ENCODE measurements around the gene RHPN2.

DNA sequence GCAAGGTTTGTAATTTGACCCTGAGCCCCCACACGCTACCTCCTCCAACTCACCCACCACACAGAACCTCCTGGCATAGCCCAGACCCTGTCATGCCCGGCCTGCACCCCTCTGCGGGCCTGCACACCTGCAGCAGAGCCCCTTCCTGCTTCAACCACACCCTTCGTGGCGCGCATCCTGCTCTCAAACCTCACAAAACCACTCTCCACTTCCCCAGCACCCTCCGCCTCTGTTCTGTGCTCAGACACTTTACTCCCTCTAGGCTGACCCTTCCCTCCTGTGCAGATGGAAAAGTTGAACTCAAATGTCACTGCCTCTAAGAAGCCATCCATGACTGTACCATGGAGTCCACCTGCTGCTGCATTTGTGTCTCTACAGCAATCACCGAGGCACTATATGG lies 64.2 kb downstream of the RHPN2 start:
- TF ChIP-seq, protein P1, sequence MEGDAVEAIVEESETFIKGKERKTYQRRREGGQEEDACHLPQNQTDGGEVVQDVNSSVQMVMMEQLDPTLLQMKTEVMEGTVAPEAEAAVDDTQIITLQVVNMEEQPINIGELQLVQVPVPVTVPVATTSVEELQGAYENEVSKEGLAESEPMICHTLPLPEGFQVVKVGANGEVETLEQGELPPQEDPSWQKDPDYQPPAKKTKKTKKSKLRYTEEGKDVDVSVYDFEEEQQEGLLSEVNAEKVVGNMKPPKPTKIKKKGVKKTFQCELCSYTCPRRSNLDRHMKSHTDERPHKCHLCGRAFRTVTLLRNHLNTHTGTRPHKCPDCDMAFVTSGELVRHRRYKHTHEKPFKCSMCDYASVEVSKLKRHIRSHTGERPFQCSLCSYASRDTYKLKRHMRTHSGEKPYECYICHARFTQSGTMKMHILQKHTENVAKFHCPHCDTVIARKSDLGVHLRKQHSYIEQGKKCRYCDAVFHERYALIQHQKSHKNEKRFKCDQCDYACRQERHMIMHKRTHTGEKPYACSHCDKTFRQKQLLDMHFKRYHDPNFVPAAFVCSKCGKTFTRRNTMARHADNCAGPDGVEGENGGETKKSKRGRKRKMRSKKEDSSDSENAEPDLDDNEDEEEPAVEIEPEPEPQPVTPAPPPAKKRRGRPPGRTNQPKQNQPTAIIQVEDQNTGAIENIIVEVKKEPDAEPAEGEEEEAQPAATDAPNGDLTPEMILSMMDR (conservative IDR thresholded peaks at IDR 0.05; ENCODE audit: low read depth in 2 of 2): no peak
- TF ChIP-seq JUNB (IDR thresholded peaks at IDR 0.05; ENCODE audit: unreplicated experiment) (no peak), ZNF331 (CRISPR knock-in tag; IDR thresholded peaks at IDR 0.05; ENCODE audit: low read depth) (no peak), EZH2 (IDR thresholded peaks at IDR 0.05; ENCODE audit: low read depth, unreplicated experiment) (no peak), POLR2AphosphoS5 (IDR thresholded peaks at IDR 0.05; ENCODE audit: low read depth) (no peak), CREB1 (CRISPR knock-in tag; IDR thresholded peaks at IDR 0.05; ENCODE audit: low read depth) (no peak)
